Non-pigmented ciliary epithelial cell (primary cell): Measurements from ENCODE around the gene TCF25.
"Not testable (repeated sequence)": the region's sequence is repeated elsewhere in the genome, so short reads cannot be mapped to it uniquely, and the experiment has no call there.

ENCODE experiments used
- DNase-seq: peaks from one replicate; pipeline ENCODE4 v3.0.0-alpha.2; 2010; ENCODE audit warnings: low read depth

The TCF25 gene

DNA sequence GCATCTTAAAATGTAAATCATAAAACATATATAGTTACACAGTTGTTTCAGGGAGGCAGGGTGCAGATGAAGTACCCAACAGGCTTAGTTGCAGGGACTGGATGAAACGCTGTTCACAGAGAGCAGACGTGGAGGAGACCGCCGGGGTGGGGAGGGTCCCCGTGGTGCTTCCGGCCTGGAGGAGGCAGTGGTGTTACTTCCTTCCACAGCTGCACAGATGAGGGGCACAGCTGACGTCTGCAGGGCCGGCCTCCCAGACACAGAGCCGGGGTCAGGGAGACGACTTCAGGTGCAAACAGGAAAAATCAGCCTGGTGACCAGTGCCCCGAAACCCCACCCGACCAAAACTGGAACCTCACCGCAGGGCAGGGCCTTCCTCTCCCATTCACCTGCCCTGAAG is 28.0 kb upstream of the TCF25 start:
- no peak for DNase-seq

DNA sequence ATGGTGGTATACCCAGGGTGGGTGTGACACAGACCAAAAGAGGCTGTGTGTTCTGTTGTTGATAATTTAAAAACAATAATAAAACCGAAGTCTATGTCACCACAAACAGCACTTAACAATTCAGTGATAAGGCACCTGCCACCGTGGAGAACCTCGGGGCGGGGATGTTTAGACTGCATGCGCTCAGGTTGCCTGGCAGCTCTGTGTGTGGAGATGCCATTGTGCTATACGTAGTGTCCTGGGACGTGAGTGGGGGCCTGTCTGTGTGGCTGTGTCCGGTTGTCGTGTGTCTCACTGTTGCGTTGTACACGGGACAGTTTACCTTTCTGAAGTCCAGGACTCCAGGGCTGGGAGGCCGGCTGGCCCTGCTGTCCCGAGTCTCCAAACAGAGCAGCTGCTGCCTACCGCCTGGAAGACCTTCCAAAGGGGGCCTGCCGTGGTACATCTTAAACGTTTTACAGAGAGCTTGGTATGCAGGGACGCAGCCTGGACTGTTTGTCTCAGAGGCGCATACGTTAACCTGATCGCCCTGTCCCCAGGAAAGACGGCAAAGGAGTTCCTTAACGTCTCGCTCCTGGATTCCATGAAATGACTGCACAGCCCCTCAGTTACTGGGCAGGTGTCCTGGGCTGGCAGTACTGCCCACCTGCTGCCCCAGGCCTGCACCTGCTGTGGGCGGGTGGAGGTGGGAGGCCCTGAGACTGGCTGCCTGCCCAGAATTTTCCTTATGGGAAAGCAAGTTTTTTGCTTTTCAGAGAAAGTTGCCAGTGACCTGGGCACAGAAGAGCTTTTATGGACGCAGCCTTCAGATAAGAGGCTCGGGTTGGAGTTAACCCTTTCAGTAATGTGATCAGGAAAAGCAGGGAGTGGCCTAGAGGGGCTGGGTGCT is 26.1 kb upstream of the TCF25 start:
- DNase-seq: no peak

- no peak for DNase-seq
Observed at GRCh38 chr16:89847940-89848297, 25.5 kb upstream of the TCF25 start.

- DNase-seq: no peak
Observed at GRCh38 chr16:89848974-89849373, 24.4 kb upstream of the TCF25 start.

- DNase-seq: no peak
Observed at GRCh38 chr16:89853306-89853993, 19.9 kb upstream of the TCF25 start.

- DNase-seq: no peak
Observed at GRCh38 chr16:89855301-89855945, 18.0 kb upstream of the TCF25 start.

- no peak for DNase-seq
Observed at GRCh38 chr16:89855986-89856385, 17.4 kb upstream of the TCF25 start.

GRCh38 chr16:89858973-89859614 is 14.3 kb upstream of the TCF25 start:
- DNase-seq: no peak

- DNase-seq: no peak
Observed at GRCh38 chr16:89859615-89860007, 13.8 kb upstream of the TCF25 start.

GRCh38 chr16:89860747-89861304 is 12.6 kb upstream of the TCF25 start:
- DNase-seq: no peak

GRCh38 chr16:89861648-89862047 is 11.7 kb upstream of the TCF25 start:
- no peak for DNase-seq

DNA sequence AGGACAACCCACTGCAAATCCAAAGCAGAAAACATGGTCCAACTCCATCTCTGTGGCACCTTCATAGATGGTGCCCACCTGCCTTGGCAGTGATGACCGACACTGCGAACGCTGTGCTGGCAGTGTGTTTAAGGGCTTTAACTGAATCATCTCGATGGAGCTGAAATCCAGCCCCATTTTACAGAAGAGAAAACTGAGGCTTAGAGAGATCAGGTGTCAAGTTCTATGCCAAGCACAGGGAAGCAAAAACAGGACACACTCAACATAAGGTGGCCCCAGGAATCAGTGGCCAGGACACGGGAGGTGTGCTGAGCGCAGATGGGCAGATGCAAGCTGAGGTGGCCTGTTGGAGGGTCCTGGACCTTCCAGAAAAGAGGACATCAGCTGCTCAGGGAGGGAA is 10.7 kb upstream of the TCF25 start:
- no peak for DNase-seq

- DNase-seq: no peak
Observed at GRCh38 chr16:89863741-89864526, 9.5 kb upstream of the TCF25 start.

- DNase-seq: no peak
Observed at GRCh38 chr16:89864527-89864820, 8.9 kb upstream of the TCF25 start.

GRCh38 chr16:89867918-89868317 is 5.5 kb upstream of the TCF25 start:
- DNase-seq: no peak

- DNase-seq: no peak
Observed at GRCh38 chr16:89869911-89870310, 3.5 kb upstream of the TCF25 start.

DNA sequence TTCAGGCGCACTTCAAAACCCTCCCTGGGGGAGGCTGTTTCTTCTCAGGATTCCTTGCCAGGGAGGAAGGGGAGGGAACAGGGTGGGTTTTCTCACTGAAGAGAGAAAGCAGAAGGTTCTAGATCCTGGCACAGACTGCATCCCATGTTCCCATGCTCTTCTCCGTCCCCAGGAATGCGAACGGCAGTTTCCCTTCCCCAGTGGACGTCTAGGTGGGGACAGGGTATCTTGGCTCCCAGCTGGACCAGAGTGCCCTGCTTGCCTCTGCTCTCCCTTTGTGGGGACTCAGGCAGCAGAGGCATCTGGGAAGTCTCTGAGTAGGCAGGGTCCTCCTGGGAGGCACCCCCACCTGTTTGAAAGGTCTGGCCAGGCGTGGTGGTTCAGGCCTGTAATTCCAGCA is 3.0 kb upstream of the TCF25 start:
- DNase-seq: no peak

GRCh38 chr16:89871895-89872294 is 1.5 kb upstream of the TCF25 start:
- no peak for DNase-seq

DNA sequence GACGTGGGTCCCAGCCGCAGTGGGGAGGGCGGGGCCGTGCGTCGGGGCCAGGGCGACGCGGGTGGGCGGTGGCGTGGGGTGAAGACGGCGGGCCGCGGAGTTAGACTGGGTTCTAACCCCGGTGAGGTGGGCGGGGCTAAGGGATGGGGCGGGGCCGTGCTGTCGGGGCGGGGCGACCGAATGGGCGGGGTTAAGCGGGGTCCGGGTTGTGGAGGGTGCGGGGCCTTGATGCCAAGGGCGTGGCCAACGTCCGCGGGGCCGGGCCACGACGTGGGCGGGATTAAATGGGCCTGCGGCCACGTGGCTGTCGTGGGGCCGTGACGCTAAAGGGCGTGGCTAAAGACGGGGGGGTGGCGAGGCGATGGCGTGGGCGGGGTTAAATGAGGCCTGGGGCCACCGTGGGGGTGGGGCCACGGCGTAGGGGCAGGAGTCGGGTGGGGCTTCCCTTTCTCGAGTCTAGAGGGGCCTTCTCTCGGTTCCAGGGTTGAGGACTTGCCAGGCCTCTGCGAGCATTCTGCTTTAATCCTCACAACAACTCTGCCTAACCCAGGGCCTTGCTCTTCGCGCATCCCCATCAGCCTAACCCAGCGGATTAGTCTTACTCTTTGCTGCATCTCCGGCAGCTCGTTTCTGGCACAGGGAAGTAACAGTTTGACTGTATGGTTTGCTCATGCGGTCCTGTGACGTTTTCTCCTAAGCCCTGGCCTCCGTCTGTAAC is 739 bp downstream of the TCF25 start:
- DNase-seq: peak; percentile 67

DNA sequence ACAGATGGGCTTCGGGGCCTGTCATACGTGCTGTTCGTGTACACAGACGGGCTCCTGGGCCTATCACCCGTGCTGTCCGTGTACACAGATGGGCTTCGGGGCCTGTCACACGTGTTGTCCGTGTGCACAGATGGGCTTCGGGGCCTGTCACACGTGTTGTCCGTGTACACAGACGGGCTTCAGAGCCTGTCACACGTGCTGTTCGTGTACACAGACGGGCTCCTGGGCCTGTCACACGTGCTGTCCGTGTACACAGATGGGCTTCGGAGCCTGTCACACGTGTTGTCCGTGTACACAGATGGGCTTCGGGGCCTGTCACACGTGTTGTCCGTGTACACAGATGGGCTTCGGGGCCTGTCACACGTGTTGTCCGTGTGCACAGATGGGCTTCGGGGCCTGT is 5.7 kb downstream of the TCF25 start:
- DNase-seq: not testable (repeated sequence)
